HG02884 (cell line): ENCODE measurements around the gene GALNT6.
A peak's percentile ranks its signal among the peaks of the same experiment; 100 is the strongest.

Experiments used
- ATAC-seq: cut with Tn5 transposase; IDR thresholded peaks from one replicate; pipeline ENCODE4 v1.9.1; 2021; ENCODE audit warnings: mild to moderate bottlenecking, moderate library complexity; ENCODE audit not compliant: unreplicated experiment

The GALNT6 gene

DNA sequence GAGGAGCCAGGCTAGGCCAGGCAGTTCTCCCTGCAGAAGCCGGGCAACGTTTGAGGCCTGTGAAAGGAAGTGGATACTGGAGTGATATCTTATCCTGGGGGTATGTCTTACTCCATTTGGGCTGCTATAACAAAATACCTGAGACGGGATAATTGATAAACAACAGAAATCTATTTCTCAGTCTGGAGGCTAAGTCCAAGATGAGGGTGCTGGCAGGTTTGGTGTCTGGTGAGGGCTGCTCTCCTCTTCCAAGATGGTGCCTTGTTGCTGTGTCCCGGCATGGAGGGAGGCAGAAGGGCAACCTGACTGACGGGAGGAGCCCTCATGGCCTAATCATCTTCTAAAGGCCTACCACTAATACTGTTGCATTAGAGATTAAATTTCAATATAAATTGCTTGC lies 15.7 kb upstream of the GALNT6 start:
- ATAC-seq, result no peak

GRCh38 chr12:51406290-51406689 lies 15.1 kb upstream of the GALNT6 start:
- ATAC-seq, result no peak

GRCh38 chr12:51405801-51406207 lies 14.6 kb upstream of the GALNT6 start:
- ATAC-seq, result no peak

DNA sequence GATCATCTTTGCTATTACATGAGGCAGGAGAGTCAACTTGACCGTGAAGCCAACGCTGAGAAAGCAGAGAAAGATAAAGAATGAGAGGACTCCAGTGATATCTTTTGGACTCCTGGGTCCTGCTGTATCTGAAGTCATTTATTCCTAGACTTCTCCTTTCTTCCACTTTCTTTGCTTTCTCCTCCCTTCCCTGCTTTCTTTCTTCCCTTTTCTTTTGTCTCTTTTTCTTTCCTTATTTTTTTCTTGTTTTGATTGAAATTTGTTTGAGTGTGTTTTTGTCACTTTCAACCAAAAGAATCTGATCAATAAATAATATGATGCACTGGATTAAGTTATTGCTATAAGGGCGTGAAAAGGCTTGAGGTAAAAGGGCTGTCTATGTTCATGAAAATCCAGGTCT lies 13.4 kb upstream of the GALNT6 start:
- ATAC-seq, result no peak

- ATAC-seq, result no peak
These were observed 12.5 kb upstream of the GALNT6 start for GRCh38 chr12:51403681-51404136.

GRCh38 chr12:51403159-51403558 lies 12.0 kb upstream of the GALNT6 start:
- ATAC-seq, result no peak

GRCh38 chr12:51401900-51402299 lies 10.7 kb upstream of the GALNT6 start:
- no peak for ATAC-seq

- ATAC-seq, result no peak
These were observed 10.3 kb upstream of the GALNT6 start for GRCh38 chr12:51401486-51401885.

- no peak for ATAC-seq
These were observed 9.8 kb upstream of the GALNT6 start for GRCh38 chr12:51401020-51401419.

- no peak for ATAC-seq
These were observed 8.7 kb upstream of the GALNT6 start for GRCh38 chr12:51399891-51400290.

DNA sequence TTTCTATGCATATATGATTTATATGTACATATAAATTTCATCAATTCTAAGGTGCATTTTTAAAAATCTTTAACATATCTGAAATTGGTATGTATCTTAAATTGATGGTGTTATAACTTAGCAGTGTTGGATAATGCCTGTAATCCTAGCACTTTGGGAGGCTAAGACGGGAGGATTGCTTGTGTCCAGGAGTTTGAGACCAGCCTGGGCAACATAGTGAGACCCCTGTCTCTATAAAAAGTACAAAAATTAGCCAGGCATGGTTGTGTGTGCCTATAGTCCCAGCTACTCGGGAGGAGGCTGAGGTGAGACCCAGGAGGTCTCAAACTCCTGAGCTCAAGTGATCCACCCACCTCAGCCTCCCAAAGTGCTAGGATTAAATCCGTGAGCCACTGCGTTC lies 6.5 kb upstream of the GALNT6 start:
- no peak for ATAC-seq

DNA sequence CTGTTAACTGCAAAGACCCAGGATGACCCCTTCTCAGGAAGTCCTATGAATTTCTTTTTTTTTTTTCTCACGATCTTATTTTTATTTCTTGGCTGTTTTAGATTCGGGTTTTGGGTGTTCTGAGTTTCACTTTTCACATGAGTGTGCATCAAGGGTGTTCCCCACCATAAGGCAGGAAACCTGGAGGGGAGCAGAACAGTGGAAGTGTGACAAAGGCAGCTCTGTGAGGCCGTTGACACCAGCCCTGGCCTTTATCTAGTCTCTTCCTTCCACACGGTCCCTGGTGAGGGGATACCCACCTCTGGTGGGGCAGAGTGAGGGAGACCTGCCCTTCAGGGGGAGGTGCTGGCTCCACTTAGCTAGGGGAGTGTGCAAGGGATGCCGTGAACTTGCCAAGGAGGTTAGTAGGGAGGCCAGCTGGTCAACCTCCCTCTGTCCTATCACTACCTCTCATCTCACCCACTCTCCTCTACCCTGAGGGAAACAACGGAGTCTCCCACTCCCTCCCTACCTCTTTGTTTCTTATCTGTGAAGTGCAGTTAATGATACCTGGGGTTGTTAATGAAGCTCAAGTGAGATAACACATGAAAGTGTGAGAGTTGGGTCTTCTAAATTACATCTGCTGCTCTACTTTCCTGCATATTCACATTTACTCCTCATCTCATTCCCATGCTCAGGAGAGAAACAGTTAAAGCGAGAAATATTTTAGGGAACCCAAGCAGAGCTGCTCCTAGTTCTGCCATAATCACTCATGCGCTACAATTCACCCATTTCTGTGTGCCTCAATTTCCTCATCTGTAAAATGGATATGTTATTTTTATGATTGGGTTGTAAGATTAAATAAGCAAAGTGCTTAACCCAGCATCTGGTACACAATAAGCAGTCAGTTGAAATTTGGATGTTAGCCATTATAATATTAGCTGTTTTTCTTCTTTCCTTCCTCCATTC lies 4.4 kb upstream of the GALNT6 start:
- peak; percentile 46 for ATAC-seq

DNA sequence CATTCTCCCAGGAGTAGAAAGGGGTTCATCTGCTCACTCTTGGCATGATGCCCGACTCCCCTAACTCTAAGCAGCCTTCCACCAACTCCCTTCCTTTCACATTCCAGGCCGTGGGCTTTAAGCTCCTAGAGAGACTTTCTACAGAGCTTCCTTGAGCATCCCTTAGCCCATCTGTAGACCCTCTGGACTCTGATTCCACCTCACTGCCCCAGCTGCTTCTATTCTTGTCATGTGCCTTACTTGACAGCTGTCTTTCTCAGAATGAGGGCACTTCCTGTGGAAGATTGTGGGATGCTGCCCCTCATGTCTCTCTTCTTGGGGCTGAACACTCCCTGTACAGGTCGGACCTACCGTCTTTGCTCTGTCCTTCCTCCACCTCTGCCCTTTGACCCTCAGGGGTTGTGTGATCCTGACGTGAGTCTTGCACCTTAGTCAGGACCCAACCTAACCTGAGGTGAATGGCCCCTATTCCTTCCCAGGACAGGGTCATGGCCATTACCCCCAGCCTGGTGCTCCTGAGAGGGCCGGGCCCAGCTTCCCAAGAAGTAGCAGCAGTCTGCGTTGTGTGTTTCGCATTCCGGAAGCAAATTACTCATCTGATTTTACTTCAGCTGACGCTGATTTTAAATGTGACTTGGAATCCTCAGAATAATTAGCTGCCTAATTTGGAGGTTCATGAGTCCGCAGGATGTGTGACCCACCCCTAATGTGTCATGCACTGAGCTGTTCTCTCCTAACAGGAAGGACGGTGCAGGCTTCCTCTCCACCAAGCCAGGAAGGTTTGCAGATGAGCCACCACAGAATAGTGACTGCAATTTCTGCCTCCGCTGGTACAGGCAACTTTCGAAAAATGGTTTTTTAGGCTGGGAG lies 2.7 kb upstream of the GALNT6 start:
- no peak for ATAC-seq

- ATAC-seq, result no peak
These were observed 1.5 kb upstream of the GALNT6 start for GRCh38 chr12:51392556-51393237.

- ATAC-seq, result no peak
These were observed 319 bp downstream of the GALNT6 start for GRCh38 chr12:51390891-51391282.

- ATAC-seq, result no peak
These were observed 749 bp downstream of the GALNT6 start for GRCh38 chr12:51390457-51390856.

DNA sequence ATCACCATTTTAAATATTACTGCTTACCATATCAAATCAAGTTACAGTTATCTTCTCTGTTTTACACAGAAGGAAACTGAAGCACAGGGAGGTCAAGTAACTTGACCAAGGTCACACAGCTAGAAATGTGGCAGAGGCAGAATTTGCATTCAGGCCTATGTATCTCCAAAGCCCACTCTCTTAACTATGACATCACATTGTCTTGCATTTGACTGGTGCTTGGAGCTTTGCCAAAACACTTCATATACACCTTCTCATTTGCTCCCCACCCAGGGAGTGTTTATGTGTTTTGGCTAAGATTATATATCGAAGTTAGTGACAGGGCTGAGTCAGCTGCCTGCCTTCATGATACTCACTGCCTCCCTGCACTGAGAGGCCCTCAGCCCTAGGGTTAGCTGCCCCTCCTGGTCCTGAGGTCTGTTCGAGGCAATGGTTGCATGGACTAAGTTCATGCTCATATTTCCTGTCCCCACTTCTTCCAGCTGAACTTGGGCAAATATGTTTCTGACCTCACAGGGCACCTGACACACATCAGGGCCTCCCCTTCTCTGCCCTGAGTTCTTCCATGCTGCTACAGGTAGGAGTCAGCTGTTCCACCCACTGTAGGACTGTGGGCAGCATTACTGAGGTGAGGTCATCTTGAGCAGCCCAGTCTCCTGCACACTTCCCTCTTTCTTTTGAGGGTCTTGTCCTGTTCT lies 1.8 kb downstream of the GALNT6 start:
- no peak for ATAC-seq

- ATAC-seq, result no peak
These were observed 2.4 kb downstream of the GALNT6 start for GRCh38 chr12:51388846-51389245.

DNA sequence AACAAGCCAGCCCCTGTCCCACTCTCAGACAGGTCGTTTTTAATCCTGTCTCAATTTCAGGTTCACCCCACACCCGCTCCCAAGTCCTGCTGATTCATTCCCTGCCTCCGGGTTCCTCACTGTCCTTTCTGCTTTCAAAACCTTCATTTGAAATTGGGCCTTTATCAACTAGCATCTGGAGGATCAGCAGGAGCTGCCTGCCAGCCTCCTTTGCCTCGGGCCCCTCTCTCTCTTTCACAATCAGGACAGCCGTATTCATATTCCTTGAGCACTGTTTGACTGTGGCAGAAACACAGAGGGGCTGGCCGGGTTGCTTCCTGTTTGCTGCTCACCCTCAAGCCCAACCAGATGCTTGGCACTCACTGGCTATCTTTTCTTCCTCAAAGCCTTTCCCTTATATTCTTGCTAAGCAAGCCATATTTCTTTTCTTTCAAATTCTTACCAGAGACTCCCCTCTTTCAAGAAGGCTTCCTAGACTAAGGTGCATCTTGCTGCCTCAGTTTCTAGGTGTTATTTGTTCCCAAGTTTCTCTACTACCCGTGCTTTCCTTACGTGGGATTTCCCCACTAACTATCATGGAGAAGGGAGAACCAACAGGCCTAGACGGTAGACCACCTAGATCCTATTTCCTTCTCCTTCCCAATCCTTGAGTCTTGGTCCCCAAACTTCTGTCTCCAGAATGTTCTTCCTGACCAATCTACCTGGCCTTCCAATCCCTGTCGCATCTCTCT lies 3.0 kb downstream of the GALNT6 start:
- ATAC-seq, result no peak

GRCh38 chr12:51386351-51386750 lies 4.9 kb downstream of the GALNT6 start:
- ATAC-seq, result no peak
